HL-60 (cell line): ENCODE results near the gene PTGDS.

Experiments
- DNase-seq, 2 experiments: peaks; one replicate each; pipeline ENCODE4 v3.0.0-alpha.2; 2010 to 2020; ENCODE audit warnings: low read depth in 1 of 2, low spot score in 1 of 2
- H3K27ac ChIP-seq: fragments of 250-450 bp; sonication (Bioruptor Pico); replicated peaks from 2 replicates; pipeline ENCODE4 v1.5.1; 2020; ENCODE audit warnings: mild to moderate bottlenecking, moderate library complexity
- H3K27me3 ChIP-seq: fragments of 250-450 bp; sonication (Bioruptor Pico); 2 replicates; pipeline ENCODE4 v1.5.1; 2021; ENCODE audit warnings: mild to moderate bottlenecking, moderate library complexity; ENCODE audit not compliant: insufficient read depth, poor library complexity, severe bottlenecking
- H3K4me3 ChIP-seq: replicated peaks from 2 replicates; pipeline ENCODE4 v1.5.1; 2011; ENCODE audit warnings: mild to moderate bottlenecking, control low read depth, low read length; ENCODE audit not compliant: insufficient read depth
- GABPA ChIP-seq: IDR thresholded peaks from 2 replicates; pipeline ENCODE4 v1.6.1; 2012; ENCODE audit warnings: low read depth
- POLR2AphosphoS5 ChIP-seq: IDR thresholded peaks from 2 replicates; pipeline ENCODE4 v1.6.1; 2012; ENCODE audit warnings: low read depth
- REST ChIP-seq: IDR thresholded peaks from 2 replicates; pipeline ENCODE4 v1.6.1; 2012; ENCODE audit warnings: low read depth; ENCODE audit not compliant: insufficient replicate concordance
- SPI1 ChIP-seq: IDR thresholded peaks from 2 replicates; pipeline ENCODE4 v1.6.1; 2012; ENCODE audit warnings: low read depth, mild to moderate bottlenecking, borderline replicate concordance
- TF ChIP-seq, protein P1 (sequence below): IDR thresholded peaks from one replicate; pipeline ENCODE4 v1.5.1; 2011; ENCODE audit warnings: low read length, control low read depth, inconsistent platforms; ENCODE audit not compliant: insufficient read depth

Gene PTGDS

GRCh38 chr9:136942881-136943230 is 34.4 kb upstream of the PTGDS start:
- H3K4me3 ChIP-seq, result peak overlapping the region; percentile 93
- no peak overlapping the region for H3K27ac ChIP-seq
- TF ChIP-seq GABPA, result no peak
- TF ChIP-seq POLR2AphosphoS5, result no peak
- no peak for TF ChIP-seq SPI1
- TF ChIP-seq, protein P1, sequence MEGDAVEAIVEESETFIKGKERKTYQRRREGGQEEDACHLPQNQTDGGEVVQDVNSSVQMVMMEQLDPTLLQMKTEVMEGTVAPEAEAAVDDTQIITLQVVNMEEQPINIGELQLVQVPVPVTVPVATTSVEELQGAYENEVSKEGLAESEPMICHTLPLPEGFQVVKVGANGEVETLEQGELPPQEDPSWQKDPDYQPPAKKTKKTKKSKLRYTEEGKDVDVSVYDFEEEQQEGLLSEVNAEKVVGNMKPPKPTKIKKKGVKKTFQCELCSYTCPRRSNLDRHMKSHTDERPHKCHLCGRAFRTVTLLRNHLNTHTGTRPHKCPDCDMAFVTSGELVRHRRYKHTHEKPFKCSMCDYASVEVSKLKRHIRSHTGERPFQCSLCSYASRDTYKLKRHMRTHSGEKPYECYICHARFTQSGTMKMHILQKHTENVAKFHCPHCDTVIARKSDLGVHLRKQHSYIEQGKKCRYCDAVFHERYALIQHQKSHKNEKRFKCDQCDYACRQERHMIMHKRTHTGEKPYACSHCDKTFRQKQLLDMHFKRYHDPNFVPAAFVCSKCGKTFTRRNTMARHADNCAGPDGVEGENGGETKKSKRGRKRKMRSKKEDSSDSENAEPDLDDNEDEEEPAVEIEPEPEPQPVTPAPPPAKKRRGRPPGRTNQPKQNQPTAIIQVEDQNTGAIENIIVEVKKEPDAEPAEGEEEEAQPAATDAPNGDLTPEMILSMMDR, result no peak
- TF ChIP-seq REST, result no peak
- no peaks in the 10 kb centered on the region for H3K27me3 ChIP-seq
- no peak for DNase-seq

- Histone ChIP-seq H3K4me3 (peak overlapping the region; percentile 93), H3K27me3 (no peaks in the 10 kb centered on the region), H3K27ac (peak overlapping the region; percentile 93)
- peak in 1 of 2 experiments; percentile 51 for DNase-seq
- peak; percentile 54 for TF ChIP-seq POLR2AphosphoS5
- TF ChIP-seq, protein P1, result no peak
Measured at GRCh38 chr9:136943291-136944211, 33.8 kb upstream of the PTGDS start.

GRCh38 chr9:136944212-136944518 is 33.1 kb upstream of the PTGDS start:
- TF ChIP-seq REST, result no peak
- TF ChIP-seq, protein P1, result no peak
- TF ChIP-seq GABPA, result no peak
- no peak for TF ChIP-seq SPI1
- TF ChIP-seq POLR2AphosphoS5, result no peak
- Histone ChIP-seq H3K4me3 (peak overlapping the region; percentile 93), H3K27ac (peak overlapping the region; percentile 93)

More at GRCh38 chr9:136944212-136944518, 33.1 kb upstream of the PTGDS start:
- DNase-seq, result peak in 1 of 2 experiments; percentile 39
- H3K27me3 ChIP-seq, result no peaks in the 10 kb centered on the region
